ENCODE data around the gene TOMM22. TPM values are rescaled to one million over a fixed set of nuclear protein-coding genes. Genes with fewer than 3 reads are reported as not detected.

The TOMM22 gene
- total RNA-seq, 6 experiments from 2014 or later, result 121 to 141 (median 132) TPM

DNA sequence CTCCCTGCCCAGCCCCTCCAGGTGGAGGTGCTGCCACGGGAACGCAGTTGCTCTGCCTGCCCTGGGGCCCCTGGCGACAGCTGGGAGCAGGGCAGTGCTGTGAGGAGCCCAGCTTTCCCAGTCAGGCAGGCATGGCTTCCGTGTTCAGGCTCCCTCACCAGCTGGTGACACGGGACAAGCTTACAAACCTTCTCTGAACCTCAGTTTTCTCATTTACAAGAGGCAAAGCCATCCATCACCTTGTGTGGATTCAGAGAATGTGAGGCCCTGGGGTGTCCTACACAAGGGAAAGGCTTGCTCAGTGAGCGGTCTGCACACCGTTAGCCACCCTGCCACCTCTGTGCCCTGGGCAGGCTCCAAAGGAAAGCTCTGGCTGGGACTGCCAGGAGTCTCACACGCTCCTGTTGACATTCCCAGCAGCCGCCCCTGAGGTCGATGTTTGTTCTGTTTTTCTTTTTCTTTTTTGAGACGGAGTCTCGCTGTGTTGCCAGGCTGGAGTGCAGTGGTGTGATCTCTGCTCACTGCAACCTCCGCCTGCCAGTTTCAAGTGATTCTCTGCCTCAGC lies 50.6 kb downstream of the TOMM22 start:
- Mint-ChIP-seq H3K36me3 (ENCODE audit: low read depth) (peaks cover 5% of the 10 kb centered on the region; the same call in 1 of the 2 replicates), H3K9me3 (no peaks in the 10 kb centered on the region), H3K27ac (no peak overlapping the region), H3K4me1 (ENCODE audit: low read depth) (0 out of 2 replicates have a peak, but pooled peaks cover 4% of the 10 kb centered on the region), H3K27me3 (ENCODE audit: insufficient read depth) (peaks cover 11% of the 10 kb centered on the region), H3K4me3 (no peak overlapping the region)
- no peak for DNase-seq
- TF ChIP-seq, protein P1, sequence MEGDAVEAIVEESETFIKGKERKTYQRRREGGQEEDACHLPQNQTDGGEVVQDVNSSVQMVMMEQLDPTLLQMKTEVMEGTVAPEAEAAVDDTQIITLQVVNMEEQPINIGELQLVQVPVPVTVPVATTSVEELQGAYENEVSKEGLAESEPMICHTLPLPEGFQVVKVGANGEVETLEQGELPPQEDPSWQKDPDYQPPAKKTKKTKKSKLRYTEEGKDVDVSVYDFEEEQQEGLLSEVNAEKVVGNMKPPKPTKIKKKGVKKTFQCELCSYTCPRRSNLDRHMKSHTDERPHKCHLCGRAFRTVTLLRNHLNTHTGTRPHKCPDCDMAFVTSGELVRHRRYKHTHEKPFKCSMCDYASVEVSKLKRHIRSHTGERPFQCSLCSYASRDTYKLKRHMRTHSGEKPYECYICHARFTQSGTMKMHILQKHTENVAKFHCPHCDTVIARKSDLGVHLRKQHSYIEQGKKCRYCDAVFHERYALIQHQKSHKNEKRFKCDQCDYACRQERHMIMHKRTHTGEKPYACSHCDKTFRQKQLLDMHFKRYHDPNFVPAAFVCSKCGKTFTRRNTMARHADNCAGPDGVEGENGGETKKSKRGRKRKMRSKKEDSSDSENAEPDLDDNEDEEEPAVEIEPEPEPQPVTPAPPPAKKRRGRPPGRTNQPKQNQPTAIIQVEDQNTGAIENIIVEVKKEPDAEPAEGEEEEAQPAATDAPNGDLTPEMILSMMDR (IDR thresholded peaks at IDR 0.05), result no peak

DNA sequence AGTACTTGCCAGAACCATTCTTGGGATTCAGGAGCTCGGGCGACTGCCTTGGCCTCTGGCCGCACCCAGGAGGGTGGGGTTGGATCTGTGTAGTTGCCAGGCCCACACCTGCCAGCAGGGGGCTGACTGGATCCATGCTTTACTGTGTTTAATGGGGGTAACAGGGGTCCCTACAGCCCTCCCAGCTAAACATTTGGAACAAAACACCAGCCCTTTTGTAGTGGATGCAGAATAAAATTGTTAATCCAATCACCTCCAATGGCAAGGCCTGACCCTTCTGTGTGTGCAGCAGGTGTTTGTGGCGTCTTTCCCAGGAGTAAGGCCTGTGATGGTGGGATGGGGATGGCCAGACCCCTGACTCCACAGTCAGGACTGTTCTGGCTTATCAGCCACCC lies 51.6 kb downstream of the TOMM22 start:
- Mint-ChIP-seq H3K4me3 (no peak overlapping the region), H3K27me3 (ENCODE audit: insufficient read depth) (peaks cover 11% of the 10 kb centered on the region), H3K9me3 (no peaks in the 10 kb centered on the region), H3K27ac (peak overlapping the region; percentile 51), H3K4me1 (ENCODE audit: low read depth) (peaks cover 9% of the 10 kb centered on the region; the same call in 1 of the 2 replicates), H3K36me3 (ENCODE audit: low read depth) (peaks cover 14% of the 10 kb centered on the region)
- TF ChIP-seq, protein P1 (IDR thresholded peaks at IDR 0.05), result peak; percentile 82
- no peak for DNase-seq

DNA sequence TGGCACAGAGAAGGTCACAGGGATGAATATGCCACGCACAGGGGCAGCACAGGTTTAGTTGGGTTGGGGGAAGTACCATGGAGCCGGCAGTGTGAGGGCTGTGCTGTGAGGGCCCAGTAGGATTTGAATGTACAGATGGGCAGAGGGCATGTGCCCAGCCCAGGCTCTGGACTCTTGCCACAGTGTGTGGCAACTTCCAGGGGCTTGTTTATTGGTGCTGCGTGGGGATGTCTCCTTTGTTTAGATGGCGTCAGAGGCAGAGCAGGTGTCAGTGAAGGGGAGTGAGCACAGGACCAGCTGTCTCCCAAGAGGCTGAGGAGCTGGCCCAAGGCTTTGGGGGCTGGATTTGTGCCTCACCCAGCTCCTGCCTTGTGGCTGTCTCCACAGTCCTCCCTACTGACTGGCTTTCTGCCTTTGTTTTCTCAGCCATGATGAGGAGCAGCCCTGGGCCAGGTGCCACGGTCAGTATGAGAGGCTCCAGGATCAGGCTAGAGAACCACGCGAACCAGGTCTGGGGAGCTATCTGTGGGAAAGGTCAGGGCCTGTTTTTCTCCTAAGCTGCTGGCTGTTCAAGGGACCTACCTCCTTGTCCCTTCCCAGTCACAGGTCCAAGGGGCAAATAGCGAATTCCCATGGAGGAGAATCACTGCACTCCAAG lies 52.1 kb downstream of the TOMM22 start:
- Mint-ChIP-seq H3K27me3 (ENCODE audit: insufficient read depth) (peaks cover 10% of the 10 kb centered on the region), H3K9me3 (no peaks in the 10 kb centered on the region), H3K4me3 (no peak overlapping the region), H3K4me1 (ENCODE audit: low read depth) (peaks cover 9% of the 10 kb centered on the region; the same call in 1 of the 2 replicates), H3K27ac (peak overlapping the region; percentile 32; the same call in 1 of the 2 replicates), H3K36me3 (ENCODE audit: low read depth) (peaks cover 17% of the 10 kb centered on the region)
- DNase-seq, result no peak
- TF ChIP-seq, protein P1 (IDR thresholded peaks at IDR 0.05), result no peak

DNA sequence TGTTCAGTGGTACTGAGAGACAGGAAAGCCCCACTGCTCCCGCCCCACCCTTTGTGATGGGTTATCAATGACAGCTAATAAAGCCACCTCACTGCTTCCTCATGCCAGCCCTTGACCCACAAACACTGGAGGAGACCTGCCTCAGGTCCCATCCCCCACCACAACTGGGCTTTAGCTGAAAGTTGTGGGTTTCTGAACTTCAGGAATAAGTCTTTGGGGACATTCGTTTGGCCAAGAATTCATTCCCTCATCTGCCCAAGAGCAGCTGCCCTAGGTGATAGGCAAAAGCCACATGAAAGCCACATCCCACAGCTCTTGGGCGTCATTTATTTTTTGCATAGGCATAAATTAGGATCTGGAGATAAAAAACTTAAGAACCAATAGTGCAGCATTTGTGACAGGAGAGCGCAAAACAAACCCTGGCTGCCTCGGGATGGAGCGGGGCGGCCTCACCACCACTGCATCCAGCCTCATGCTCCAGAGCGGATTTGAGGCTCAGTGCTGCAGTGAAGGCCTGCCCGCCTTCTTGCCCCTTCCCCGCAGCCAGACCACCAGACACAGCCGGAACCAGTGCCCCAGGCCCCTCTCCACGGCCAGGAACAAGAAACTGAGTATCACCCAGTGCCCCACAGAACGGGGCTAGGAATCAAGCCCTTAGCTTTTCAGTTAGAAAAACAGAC lies 52.8 kb downstream of the TOMM22 start:
- Mint-ChIP-seq H3K36me3 (ENCODE audit: low read depth) (peaks cover 17% of the 10 kb centered on the region), H3K27ac (no peak overlapping the region)

More for the DNA sequence above, 52.8 kb downstream of the TOMM22 start:
- no peak for DNase-seq
- Mint-ChIP-seq H3K4me3 (no peak overlapping the region), H3K9me3 (no peaks in the 10 kb centered on the region), H3K27me3 (ENCODE audit: insufficient read depth) (peaks cover 9% of the 10 kb centered on the region), H3K4me1 (ENCODE audit: low read depth) (peaks cover 9% of the 10 kb centered on the region; the same call in 1 of the 2 replicates)
- TF ChIP-seq, protein P1 (IDR thresholded peaks at IDR 0.05), result no peak

Other genes with a start within 250 kb of the TOMM22 start
- not detected for gene KCNJ4, start 226.8 kb upstream of the TOMM22 start, total RNA-seq (2021; fragmentation: NEBNext Ultra II Directional; extraction: Animal tissue kit (Norgen Biotek cat#: 25700))
- 100 to 1,000 TPM; 138 to 187 (median 172) TPM for gene KDELR3, start 213.9 kb upstream of the TOMM22 start, total RNA-seq (2021; fragmentation: NEBNext Ultra II Directional; extraction: Animal tissue kit (Norgen Biotek cat#: 25700))
- 100 to 1,000 TPM; 211 to 246 (median 220) TPM for gene DDX17, start 175.6 kb upstream of the TOMM22 start, total RNA-seq (2021; fragmentation: NEBNext Ultra II Directional; extraction: Animal tissue kit (Norgen Biotek cat#: 25700))
- 1 to 10 TPM; 2.4 to 6.3 (median 3.3) TPM for gene DMC1, start 111.8 kb upstream of the TOMM22 start, total RNA-seq (2021; fragmentation: NEBNext Ultra II Directional; extraction: Animal tissue kit (Norgen Biotek cat#: 25700))
- under 1 TPM; 0.41 to 0.88 (median 0.80) TPM for gene FAM227A, start 25.6 kb upstream of the TOMM22 start, total RNA-seq (2021; fragmentation: NEBNext Ultra II Directional; extraction: Animal tissue kit (Norgen Biotek cat#: 25700))
- 10 to 100 TPM; 21.9 to 32.4 (median 25.9) TPM for gene CBY1, start 25.3 kb upstream of the TOMM22 start, total RNA-seq (2021; fragmentation: NEBNext Ultra II Directional; extraction: Animal tissue kit (Norgen Biotek cat#: 25700))
- 10 to 100 TPM; 37.8 to 44.6 (median 41.0) TPM for gene JOSD1, start 19.0 kb downstream of the TOMM22 start, total RNA-seq (2021; fragmentation: NEBNext Ultra II Directional; extraction: Animal tissue kit (Norgen Biotek cat#: 25700))
- gene GTPBP1, start 24.0 kb downstream of the TOMM22 start, total RNA-seq (2021; fragmentation: NEBNext Ultra II Directional; extraction: Animal tissue kit (Norgen Biotek cat#: 25700)), result 10 to 100 TPM; 32.1 to 40.8 (median 38.4) TPM
- 100 to 1,000 TPM in 3 of 6 experiments, 10 to 100 TPM in 3; 90.4 to 104 (median 100.0) TPM for gene SUN2, start 74.0 kb downstream of the TOMM22 start, total RNA-seq (2021; fragmentation: NEBNext Ultra II Directional; extraction: Animal tissue kit (Norgen Biotek cat#: 25700))
- gene DNAL4, start 112.2 kb downstream of the TOMM22 start, total RNA-seq (2021; fragmentation: NEBNext Ultra II Directional; extraction: Animal tissue kit (Norgen Biotek cat#: 25700)), result 10 to 100 TPM in 2 of 6 experiments, 1 to 10 TPM in 4; 8.6 to 11.5 (median 9.8) TPM
- gene NPTXR, start 162.1 kb downstream of the TOMM22 start, total RNA-seq (2021; fragmentation: NEBNext Ultra II Directional; extraction: Animal tissue kit (Norgen Biotek cat#: 25700)), result 1 to 10 TPM; 1.4 to 5.4 (median 1.6) TPM
- gene CBX6, start 190.3 kb downstream of the TOMM22 start, total RNA-seq (2021; fragmentation: NEBNext Ultra II Directional; extraction: Animal tissue kit (Norgen Biotek cat#: 25700)), result 10 to 100 TPM; 72.0 to 91.5 (median 75.3) TPM